ENCODE data around the gene ZBTB7C. TPM values are rescaled to one million over a fixed set of nuclear protein-coding genes. Genes with fewer than 3 reads are reported as not detected.
"Not testable (repeated sequence)": the region's sequence is repeated elsewhere in the genome, so short reads cannot be mapped to it uniquely, and the experiment has no call there.

Gene ZBTB7C
- total RNA-seq, 4 donors from 2014 or later: 5.0 to 14.1 (median 13.3) TPM

DNA sequence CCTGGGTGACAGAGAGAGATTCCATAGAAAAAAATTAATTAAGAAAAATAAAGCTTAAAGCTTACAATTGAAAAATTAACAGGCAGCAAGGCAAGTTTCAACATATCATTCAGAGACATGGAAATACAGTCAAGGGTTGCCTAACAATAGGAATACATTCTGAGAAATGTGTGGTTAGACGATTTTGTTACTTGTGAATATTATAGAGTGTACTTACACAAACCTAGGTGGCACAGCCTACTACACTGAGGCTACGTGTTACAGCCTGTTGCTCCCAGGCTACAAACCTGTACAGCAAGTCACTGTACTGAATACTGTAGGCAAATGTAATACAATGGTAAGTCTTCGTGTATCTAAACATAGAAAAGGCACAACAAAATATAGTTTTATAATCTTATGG is 27.7 kb upstream of the ZBTB7C start:
- TF ChIP-seq, protein P1, sequence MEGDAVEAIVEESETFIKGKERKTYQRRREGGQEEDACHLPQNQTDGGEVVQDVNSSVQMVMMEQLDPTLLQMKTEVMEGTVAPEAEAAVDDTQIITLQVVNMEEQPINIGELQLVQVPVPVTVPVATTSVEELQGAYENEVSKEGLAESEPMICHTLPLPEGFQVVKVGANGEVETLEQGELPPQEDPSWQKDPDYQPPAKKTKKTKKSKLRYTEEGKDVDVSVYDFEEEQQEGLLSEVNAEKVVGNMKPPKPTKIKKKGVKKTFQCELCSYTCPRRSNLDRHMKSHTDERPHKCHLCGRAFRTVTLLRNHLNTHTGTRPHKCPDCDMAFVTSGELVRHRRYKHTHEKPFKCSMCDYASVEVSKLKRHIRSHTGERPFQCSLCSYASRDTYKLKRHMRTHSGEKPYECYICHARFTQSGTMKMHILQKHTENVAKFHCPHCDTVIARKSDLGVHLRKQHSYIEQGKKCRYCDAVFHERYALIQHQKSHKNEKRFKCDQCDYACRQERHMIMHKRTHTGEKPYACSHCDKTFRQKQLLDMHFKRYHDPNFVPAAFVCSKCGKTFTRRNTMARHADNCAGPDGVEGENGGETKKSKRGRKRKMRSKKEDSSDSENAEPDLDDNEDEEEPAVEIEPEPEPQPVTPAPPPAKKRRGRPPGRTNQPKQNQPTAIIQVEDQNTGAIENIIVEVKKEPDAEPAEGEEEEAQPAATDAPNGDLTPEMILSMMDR (IDR thresholded peaks at IDR 0.05): no peak
- no peak for ATAC-seq (ENCODE audit: low FRiP score)
- no peak for DNase-seq (ENCODE audit: low spot score)

DNA sequence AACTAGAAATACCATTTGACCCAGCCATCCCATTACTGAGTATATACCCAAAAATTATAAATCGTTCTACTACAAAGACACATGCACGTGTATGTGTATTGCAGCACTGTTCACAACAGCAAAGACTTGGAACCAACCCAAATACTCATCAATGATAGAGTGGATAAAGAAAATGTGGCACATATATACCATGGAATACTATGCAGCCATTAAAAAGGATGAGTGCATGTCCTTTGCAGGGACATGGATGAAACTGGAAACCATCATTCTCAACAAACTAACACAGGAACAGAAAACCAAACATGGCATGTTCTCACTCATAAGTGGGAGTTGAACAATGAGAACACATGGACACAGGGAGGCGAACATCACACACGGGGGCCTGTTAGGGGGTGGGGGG is 25.2 kb upstream of the ZBTB7C start:
- ATAC-seq (ENCODE audit: low FRiP score); DNase-seq (ENCODE audit: low spot score): not testable (repeated sequence)

DNA sequence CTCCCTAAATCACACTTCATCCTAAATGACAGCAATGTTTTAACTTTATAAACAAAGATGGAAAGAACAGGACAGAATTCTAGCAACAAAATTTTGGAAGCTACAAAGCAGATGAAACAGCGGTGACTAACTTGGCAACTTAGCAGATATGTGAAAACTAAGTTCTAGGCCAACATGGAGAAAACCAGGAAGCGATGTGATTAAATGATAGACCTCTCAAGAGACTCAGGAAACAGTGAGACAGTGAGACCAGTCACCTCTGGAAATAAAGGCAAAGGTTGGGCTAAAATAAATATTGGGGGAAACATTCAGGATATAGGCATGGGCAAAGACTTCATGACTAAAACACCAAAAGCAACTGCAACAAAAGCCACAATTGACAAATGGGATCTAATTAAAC is 24.4 kb upstream of the ZBTB7C start:
- ATAC-seq (ENCODE audit: low FRiP score) (no peak), DNase-seq (ENCODE audit: low spot score) (no peak)
- TF ChIP-seq, protein P1 (IDR thresholded peaks at IDR 0.05): no peak

DNA sequence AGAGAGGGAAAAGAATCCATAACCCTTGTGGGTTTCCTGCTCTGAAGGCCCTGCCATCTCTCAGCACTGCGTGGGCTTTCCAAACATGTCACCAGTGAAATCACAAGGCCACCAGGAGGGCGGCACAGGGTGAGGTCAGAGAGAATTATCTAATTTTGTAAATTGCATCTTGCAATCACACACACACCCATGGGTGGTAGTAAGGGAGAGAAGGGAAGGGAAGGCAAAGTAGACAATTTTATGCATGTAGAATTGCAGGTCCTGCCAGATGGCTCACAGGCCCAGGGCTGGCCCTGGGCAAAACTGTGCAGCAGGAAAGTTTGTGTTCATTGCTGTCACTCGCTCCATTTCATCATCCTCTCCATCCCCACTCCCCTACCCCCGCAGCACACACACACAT is 21.0 kb upstream of the ZBTB7C start:
- ATAC-seq (ENCODE audit: low FRiP score): no peak
- TF ChIP-seq, protein P1 (IDR thresholded peaks at IDR 0.05): no peak
- no peak for DNase-seq (ENCODE audit: low spot score)

DNA sequence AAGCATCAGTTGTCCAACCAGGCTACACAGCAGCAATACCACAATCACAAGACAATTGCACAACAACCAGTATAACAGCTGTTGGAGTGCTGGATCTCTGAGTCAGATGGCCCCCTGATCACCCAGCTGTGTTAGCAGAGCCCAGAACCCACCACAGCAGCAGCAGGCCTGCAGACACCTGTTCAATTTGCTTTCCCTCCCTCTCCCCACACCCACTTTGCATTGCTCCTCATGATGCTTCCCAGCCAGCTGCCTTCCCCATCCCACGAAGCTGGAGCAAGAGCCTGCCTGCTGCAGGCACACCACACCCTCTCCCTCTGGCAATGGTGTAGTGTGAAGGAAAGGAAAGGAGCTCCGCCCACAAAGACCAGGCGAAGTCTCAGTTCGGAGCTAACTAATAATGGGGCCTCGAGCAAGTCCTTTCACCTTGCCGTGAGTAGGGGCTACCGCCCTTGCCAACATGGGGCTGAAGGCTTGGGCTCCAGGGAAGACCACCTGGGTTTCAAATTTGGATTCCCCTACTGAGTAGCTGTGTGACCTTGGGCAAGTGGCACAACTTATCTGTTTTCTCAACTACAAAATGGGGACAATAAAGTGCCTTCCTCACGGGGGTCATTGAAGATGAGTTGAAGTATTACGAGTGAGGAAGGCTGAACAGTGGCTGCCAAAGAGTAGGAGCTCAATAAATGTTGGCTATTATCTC is 19.4 kb upstream of the ZBTB7C start:
- DNase-seq (ENCODE audit: low spot score) (no peak), ATAC-seq (ENCODE audit: low FRiP score) (no peak)
- TF ChIP-seq, protein P1 (IDR thresholded peaks at IDR 0.05): no peak

DNA sequence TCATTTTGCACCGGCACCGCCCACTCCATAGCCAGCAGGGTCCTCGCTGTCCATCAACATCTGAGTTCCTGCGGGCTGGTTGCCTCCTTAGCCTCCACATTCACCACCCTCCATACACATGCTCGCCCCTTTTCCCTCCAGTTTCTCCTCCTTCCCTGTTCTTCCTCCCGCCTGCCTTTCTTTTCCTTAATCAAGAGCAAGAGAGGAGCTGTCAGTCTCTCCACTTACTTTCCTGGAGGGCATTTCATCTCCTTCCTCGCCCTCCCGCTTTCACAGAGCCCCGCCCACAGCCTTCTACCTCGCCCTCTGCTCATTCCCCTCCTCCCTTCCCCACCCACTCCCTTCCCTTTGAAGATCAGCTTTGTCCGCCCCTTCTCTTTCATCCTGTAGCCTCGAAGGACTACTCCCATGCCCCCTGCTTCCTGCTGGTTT is 13.8 kb upstream of the ZBTB7C start:
- TF ChIP-seq, protein P1 (IDR thresholded peaks at IDR 0.05): no peak
- ATAC-seq (ENCODE audit: low FRiP score) (no peak), DNase-seq (ENCODE audit: low spot score) (no peak)

DNA sequence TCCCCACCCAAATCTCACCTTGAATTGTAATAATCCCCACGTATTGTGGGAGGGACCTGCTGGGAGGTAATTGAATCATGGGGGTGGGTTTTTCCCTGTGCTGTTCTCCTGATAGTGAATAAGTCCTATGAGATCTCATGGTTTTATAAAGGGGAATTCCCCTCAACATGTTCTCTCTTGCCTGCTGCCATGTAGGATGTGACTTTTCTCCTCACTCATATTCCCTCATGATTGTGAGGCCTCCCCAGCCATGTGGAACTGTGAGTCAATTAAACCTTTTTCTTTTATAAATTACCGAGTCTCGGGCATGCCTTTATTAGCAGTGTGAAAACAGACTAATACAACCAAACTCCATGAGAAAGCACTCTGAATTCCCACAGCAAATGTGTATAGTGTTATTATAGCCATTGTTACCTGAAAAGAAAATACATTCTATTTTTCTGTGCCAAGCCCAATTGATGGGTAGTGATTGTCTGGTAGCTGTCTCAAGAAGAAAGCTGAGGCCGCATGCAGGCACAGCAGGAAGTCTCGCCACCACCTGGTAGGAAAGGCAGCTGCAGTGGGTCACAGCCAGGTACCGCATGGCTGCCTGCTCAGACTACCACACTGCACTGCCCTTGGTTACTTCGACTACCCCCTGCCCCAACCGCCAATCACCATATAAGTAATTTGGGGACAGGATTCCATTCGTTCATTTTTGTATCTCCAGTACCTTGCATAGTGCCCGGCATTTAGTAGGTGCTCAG is 10.3 kb upstream of the ZBTB7C start:
- TF ChIP-seq, protein P1 (IDR thresholded peaks at IDR 0.05): no peak
- no peak for DNase-seq (ENCODE audit: low spot score)
- ATAC-seq (ENCODE audit: low FRiP score): no peak
